ENCODE data around the gene PTPRE.
A peak's percentile ranks its signal among the peaks of the same experiment; 100 is the strongest.

PTPRE gene

GRCh38 chr10:128029731-128030369 lies 122.9 kb downstream of the PTPRE start:
- DNase-seq, result no peak

GRCh38 chr10:128030498-128031072 lies 123.7 kb downstream of the PTPRE start:
- no peak for DNase-seq

GRCh38 chr10:128031216-128031615 lies 124.3 kb downstream of the PTPRE start:
- DNase-seq, result no peak

GRCh38 chr10:128032466-128032865 lies 125.6 kb downstream of the PTPRE start:
- DNase-seq, result no peak

- peak; percentile 68 for DNase-seq
Observed at GRCh38 chr10:128035557-128035973, 128.7 kb downstream of the PTPRE start.

GRCh38 chr10:128036011-128036615 lies 129.2 kb downstream of the PTPRE start:
- no peak for DNase-seq

- DNase-seq, result no peak
Observed at GRCh38 chr10:128036746-128037543, 130.0 kb downstream of the PTPRE start.

GRCh38 chr10:128040096-128040495 lies 133.2 kb downstream of the PTPRE start:
- DNase-seq, result no peak

GRCh38 chr10:128040681-128041080 lies 133.8 kb downstream of the PTPRE start:
- no peak for DNase-seq

GRCh38 chr10:128042131-128042610 lies 135.3 kb downstream of the PTPRE start:
- DNase-seq, result no peak

GRCh38 chr10:128043259-128044045 lies 136.5 kb downstream of the PTPRE start:
- DNase-seq, result no peak

- DNase-seq, result no peak
Observed at GRCh38 chr10:128044186-128044585, 137.3 kb downstream of the PTPRE start.

GRCh38 chr10:128044961-128045832 lies 138.3 kb downstream of the PTPRE start:
- no peak for DNase-seq

- DNase-seq, result no peak
Observed at GRCh38 chr10:128045833-128046120, 138.9 kb downstream of the PTPRE start.

- no peak for DNase-seq
Observed at GRCh38 chr10:128046156-128046952, 139.5 kb downstream of the PTPRE start.

GRCh38 chr10:128046953-128047290 lies 140.0 kb downstream of the PTPRE start:
- no peak for DNase-seq

GRCh38 chr10:128047351-128047750 lies 140.4 kb downstream of the PTPRE start:
- peak; percentile 78 for DNase-seq

- DNase-seq, result no peak
Observed at GRCh38 chr10:128047991-128048818, 141.3 kb downstream of the PTPRE start.

GRCh38 chr10:128048819-128049210 lies 141.9 kb downstream of the PTPRE start:
- no peak for DNase-seq
